Kidney epithelial cell (primary cell): ENCODE data around the gene HEYL. TPM values are rescaled to one million over a fixed set of nuclear protein-coding genes. Genes with fewer than 3 reads are reported as not detected.

ENCODE experiments used
- DNase-seq: peaks from one replicate; pipeline ENCODE4 v3.0.0-alpha.2; 2010; ENCODE audit warnings: low read depth
- H3K27me3 ChIP-seq: 2 replicates; pipeline ENCODE4 v1.6.0; 2011; ENCODE audit warnings: low read length; ENCODE audit not compliant: control insufficient read depth, insufficient read depth
- H3K36me3 ChIP-seq: 2 replicates; pipeline ENCODE4 v1.5.1; 2011; ENCODE audit warnings: low read length; ENCODE audit not compliant: control insufficient read depth, insufficient read depth
- H3K4me3 ChIP-seq: 2 replicates; pipeline ENCODE4 v1.5.1; 2011; ENCODE audit warnings: low read depth, mild to moderate bottlenecking, control low read depth, low read length
- total RNA-seq: library from RNA; depleted of rRNA; stranded (reverse); fragments of >200 nt; gene quantifications from 2 replicates; pipeline ENCODE4 v1.2.3, GENCODE V29; 2015
- TF ChIP-seq, protein P1 (sequence below): IDR thresholded peaks from 2 replicates; pipeline ENCODE4 v1.5.1; 2011; ENCODE audit warnings: mild to moderate bottlenecking, moderate library complexity, low read length, control low read depth, inconsistent platforms; ENCODE audit not compliant: insufficient read depth, poor library complexity, severe bottlenecking

The HEYL gene
- total RNA-seq, 1 donor from 2014 or later, result 4.8 TPM

- no peak for DNase-seq
- TF ChIP-seq, protein P1, sequence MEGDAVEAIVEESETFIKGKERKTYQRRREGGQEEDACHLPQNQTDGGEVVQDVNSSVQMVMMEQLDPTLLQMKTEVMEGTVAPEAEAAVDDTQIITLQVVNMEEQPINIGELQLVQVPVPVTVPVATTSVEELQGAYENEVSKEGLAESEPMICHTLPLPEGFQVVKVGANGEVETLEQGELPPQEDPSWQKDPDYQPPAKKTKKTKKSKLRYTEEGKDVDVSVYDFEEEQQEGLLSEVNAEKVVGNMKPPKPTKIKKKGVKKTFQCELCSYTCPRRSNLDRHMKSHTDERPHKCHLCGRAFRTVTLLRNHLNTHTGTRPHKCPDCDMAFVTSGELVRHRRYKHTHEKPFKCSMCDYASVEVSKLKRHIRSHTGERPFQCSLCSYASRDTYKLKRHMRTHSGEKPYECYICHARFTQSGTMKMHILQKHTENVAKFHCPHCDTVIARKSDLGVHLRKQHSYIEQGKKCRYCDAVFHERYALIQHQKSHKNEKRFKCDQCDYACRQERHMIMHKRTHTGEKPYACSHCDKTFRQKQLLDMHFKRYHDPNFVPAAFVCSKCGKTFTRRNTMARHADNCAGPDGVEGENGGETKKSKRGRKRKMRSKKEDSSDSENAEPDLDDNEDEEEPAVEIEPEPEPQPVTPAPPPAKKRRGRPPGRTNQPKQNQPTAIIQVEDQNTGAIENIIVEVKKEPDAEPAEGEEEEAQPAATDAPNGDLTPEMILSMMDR, result no peak
- H3K27me3 ChIP-seq, result peaks cover 11% of the 10 kb centered on the region
Measured at GRCh38 chr1:39620659-39621165, 18.7 kb downstream of the HEYL start.

DNA sequence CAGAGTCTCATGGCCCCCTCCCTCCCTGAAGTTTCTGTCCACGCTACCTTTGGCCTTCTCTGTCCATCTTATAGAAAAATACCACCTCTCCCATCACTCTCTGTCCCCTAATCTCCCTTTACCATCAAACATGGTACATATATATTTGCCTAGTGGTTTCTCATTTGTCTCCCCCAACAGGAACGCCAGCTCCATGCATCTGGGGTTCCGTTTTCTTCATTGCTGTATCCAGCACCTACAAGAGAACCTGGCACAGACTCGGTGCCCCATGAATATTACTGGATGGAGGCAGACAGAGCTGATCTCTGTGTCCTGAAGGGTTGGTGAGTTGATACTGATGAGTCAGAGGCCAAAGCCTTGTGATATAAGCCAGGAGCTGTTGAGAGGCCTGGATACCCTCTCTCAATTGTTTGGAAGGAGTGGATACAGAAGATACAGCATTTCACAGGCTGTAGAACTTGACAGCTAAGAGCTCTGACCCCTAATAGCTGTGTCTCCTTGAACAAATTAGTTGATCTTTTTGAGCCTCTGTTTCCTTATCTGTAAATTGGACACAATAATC lies 21.9 kb downstream of the HEYL start:
- DNase-seq, result no peak
- Histone ChIP-seq H3K27me3 (no peaks in the 10 kb centered on the region), H3K36me3 (no peaks in the 10 kb centered on the region), H3K4me3 (no peak overlapping the region)
- TF ChIP-seq, protein P1, result no peak

More at GRCh38 chr1:39620659-39621165, 18.7 kb downstream of the HEYL start:
- Histone ChIP-seq H3K4me3 (no peak overlapping the region), H3K36me3 (no peaks in the 10 kb centered on the region)

DNA sequence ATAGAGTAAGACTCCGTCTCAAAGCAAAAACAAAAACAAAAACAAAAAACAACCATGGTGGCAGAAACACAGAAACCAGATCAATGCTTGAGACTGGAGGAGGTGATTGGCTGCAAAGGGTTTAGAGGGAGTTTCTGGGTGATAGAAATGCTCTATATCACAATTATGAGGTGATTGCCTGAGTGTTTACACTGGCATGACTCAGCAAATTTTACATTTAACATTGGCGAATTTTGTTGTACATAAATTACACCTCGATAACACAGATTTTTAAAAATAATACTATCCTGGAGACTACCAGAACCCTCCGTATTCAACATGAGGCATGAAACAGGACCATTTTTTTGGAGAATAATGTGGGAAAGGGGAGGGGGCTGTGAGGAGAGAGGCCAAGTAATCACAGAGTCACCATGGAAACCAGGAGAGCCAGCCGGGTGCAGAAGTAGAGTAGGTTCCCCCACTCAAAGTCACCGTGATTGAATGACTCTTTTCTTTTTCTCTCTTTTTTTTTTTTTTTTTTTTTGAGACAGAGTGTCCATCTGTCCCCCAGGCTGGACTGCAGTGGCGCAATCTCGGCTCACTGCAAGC lies 24.3 kb downstream of the HEYL start:
- no peaks in the 10 kb centered on the region for H3K27me3 ChIP-seq
- TF ChIP-seq, protein P1, result no peak
- H3K4me3 ChIP-seq, result no peak overlapping the region
- H3K36me3 ChIP-seq, result no peaks in the 10 kb centered on the region
- no peak for DNase-seq

- no peak overlapping the region for H3K4me3 ChIP-seq
- TF ChIP-seq, protein P1, result no peak
- DNase-seq, result no peak
- H3K27me3 ChIP-seq, result no peaks in the 10 kb centered on the region
- no peaks in the 10 kb centered on the region for H3K36me3 ChIP-seq
Measured at GRCh38 chr1:39614488-39614887, 25.0 kb downstream of the HEYL start.

DNA sequence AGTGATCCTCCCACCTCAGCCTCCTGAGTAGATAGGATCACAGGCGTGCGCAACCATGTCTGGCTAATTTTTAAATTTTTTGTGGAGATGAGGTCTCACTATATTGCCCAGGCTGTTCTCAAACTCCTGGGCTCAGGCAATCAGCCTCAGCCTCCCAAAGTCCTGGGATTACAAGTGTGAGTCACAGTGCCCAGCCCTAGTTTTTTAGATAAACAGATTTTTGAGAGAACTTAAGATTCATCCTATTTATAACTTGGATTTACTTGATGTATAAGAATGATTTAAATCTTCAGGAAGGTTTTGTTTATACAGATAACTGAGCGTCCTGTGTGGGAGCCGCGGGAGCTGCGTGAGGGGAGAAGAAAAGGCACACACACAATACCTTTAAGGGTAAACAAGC lies 26.2 kb downstream of the HEYL start:
- Histone ChIP-seq H3K4me3 (no peak overlapping the region), H3K27me3 (no peaks in the 10 kb centered on the region), H3K36me3 (no peaks in the 10 kb centered on the region)
- no peak for DNase-seq
- TF ChIP-seq, protein P1, result no peak
